ENCODE data around the gene FITM2. TPM values are rescaled to one million over a fixed set of nuclear protein-coding genes. Genes with fewer than 3 reads are reported as not detected.

Gene FITM2
- polyA plus RNA-seq, 2 of the 4 experiments (the other 2 are of a cell fraction): 13.1 to 15.4 TPM

DNA sequence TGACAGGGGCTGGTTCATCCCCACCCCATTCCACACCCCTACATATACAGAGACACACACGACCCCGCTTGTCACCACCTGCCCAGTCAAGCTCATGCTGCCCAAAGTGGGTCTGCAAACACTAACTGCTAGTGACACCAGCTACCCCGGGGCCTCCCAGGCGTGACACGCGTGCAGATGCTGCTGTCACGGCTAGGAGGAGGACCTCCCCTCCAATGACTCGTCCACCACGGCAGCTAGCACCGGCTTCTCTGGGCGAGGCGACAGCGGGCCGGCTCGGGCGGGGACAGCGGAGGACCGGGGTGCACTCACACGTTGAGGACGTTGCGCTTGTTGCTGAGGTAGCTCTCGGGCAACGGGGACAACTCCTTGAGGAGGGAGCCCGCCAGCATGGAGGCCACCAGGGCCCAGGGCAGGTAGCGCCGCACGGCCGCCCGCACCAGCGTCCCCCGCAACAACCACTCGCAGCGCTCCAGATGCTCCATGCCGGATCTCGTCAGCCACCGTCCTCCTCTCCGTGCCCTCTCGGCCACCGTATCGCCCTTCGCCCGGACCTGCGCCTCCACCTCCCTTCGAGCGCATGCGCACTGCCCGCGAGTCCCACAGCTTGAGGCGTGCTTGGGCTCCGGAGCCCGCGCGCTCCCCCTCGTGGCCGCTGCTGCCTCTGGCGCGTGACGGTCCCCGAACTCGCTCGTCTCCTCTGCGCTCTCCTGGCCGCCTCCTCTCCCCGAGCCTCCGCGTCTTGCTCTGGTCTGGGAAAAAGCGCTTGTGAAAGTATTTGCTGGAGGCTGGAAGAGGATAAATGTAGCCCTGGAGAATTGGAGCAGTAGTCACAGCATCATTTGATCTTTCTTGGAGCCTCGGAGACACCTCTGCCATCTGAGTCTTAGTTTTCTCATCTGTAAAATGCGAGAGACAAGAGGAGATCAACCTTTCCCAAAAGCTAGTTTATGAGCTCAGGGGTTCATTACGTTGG, at the start of gene FITM2 (continued):
- TF ChIP-seq RFX5 (IDR thresholded peaks at IDR 0.05): 0 out of 2 replicates have a peak, but pooled peaks have one; percentile 10
- peak; percentile 79 to 88 for TF ChIP-seq RAD21 (conservative IDR thresholded peaks at IDR 0.05 in 1 of 2, IDR thresholded peaks at IDR 0.05 in 1 of 2)
- TF ChIP-seq NFE2L2 (conservative IDR thresholded peaks at IDR 0.05; ENCODE audit: low read length): no peak
- TF ChIP-seq NPAS2 (CRISPR knock-in tag; IDR thresholded peaks at IDR 0.05; ENCODE audit: borderline replicate concordance): no peak
- TF ChIP-seq JUN (IDR thresholded peaks at IDR 0.05): peak in 1 of 2 experiments; percentile 60; a peak in 1 of 5 replicates
- no peak for TF ChIP-seq ZFP36 (IDR thresholded peaks at IDR 0.05; ENCODE audit: borderline replicate concordance, partially characterized antibody)
- TF ChIP-seq, protein P1, sequence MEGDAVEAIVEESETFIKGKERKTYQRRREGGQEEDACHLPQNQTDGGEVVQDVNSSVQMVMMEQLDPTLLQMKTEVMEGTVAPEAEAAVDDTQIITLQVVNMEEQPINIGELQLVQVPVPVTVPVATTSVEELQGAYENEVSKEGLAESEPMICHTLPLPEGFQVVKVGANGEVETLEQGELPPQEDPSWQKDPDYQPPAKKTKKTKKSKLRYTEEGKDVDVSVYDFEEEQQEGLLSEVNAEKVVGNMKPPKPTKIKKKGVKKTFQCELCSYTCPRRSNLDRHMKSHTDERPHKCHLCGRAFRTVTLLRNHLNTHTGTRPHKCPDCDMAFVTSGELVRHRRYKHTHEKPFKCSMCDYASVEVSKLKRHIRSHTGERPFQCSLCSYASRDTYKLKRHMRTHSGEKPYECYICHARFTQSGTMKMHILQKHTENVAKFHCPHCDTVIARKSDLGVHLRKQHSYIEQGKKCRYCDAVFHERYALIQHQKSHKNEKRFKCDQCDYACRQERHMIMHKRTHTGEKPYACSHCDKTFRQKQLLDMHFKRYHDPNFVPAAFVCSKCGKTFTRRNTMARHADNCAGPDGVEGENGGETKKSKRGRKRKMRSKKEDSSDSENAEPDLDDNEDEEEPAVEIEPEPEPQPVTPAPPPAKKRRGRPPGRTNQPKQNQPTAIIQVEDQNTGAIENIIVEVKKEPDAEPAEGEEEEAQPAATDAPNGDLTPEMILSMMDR (IDR thresholded peaks at IDR 0.05): peak; percentile 89
- TF ChIP-seq HOXB13 (CRISPR knock-in tag; IDR thresholded peaks at IDR 0.05; ENCODE audit: low read depth): no peak
- TF ChIP-seq, protein P2, sequence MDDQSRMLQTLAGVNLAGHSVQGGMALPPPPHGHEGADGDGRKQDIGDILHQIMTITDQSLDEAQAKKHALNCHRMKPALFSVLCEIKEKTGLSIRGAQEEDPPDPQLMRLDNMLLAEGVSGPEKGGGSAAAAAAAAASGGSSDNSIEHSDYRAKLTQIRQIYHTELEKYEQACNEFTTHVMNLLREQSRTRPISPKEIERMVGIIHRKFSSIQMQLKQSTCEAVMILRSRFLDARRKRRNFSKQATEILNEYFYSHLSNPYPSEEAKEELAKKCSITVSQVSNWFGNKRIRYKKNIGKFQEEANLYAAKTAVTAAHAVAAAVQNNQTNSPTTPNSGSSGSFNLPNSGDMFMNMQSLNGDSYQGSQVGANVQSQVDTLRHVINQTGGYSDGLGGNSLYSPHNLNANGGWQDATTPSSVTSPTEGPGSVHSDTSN (IDR thresholded peaks at IDR 0.05): no peak
- no peak for TF ChIP-seq TP53 (CRISPR knock-in tag; IDR thresholded peaks at IDR 0.05)
- TF ChIP-seq POLR2AphosphoS2 (conservative IDR thresholded peaks at IDR 0.05; ENCODE audit: low read length): no peak
- TF ChIP-seq, protein P3, sequence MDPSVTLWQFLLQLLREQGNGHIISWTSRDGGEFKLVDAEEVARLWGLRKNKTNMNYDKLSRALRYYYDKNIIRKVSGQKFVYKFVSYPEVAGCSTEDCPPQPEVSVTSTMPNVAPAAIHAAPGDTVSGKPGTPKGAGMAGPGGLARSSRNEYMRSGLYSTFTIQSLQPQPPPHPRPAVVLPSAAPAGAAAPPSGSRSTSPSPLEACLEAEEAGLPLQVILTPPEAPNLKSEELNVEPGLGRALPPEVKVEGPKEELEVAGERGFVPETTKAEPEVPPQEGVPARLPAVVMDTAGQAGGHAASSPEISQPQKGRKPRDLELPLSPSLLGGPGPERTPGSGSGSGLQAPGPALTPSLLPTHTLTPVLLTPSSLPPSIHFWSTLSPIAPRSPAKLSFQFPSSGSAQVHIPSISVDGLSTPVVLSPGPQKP (IDR thresholded peaks at IDR 0.05; ENCODE audit: low read depth, low read length): no peak
- TF ChIP-seq MAFK (IDR thresholded peaks at IDR 0.05; ENCODE audit: partially characterized antibody): no peak
- no peak for TF ChIP-seq HOXB5 (CRISPR knock-in tag; IDR thresholded peaks at IDR 0.05)
- no peak for TF ChIP-seq CHD4 (IDR thresholded peaks at IDR 0.05; ENCODE audit: borderline replicate concordance)
- TF ChIP-seq SREBF2 (IDR thresholded peaks at IDR 0.05): no peak
- no peak for TF ChIP-seq ZNF302 (CRISPR knock-in tag; IDR thresholded peaks at IDR 0.05)
- TF ChIP-seq, protein P4, sequence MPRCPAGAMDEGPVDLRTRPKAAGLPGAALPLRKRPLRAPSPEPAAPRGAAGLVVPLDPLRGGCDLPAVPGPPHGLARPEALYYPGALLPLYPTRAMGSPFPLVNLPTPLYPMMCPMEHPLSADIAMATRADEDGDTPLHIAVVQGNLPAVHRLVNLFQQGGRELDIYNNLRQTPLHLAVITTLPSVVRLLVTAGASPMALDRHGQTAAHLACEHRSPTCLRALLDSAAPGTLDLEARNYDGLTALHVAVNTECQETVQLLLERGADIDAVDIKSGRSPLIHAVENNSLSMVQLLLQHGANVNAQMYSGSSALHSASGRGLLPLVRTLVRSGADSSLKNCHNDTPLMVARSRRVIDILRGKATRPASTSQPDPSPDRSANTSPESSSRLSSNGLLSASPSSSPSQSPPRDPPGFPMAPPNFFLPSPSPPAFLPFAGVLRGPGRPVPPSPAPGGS (IDR thresholded peaks at IDR 0.05): no peak
- TF ChIP-seq, protein P5, sequence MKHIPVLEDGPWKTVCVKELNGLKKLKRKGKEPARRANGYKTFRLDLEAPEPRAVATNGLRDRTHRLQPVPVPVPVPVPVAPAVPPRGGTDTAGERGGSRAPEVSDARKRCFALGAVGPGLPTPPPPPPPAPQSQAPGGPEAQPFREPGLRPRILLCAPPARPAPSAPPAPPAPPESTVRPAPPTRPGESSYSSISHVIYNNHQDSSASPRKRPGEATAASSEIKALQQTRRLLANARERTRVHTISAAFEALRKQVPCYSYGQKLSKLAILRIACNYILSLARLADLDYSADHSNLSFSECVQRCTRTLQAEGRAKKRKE (CRISPR knock-in tag; IDR thresholded peaks at IDR 0.05; ENCODE audit: low read depth): no peak
- TF ChIP-seq, protein P6, sequence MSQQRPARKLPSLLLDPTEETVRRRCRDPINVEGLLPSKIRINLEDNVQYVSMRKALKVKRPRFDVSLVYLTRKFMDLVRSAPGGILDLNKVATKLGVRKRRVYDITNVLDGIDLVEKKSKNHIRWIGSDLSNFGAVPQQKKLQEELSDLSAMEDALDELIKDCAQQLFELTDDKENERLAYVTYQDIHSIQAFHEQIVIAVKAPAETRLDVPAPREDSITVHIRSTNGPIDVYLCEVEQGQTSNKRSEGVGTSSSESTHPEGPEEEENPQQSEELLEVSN (IDR thresholded peaks at IDR 0.05; ENCODE audit: borderline replicate concordance, low read depth): no peak
- no peak for TF ChIP-seq ZC3H11A (IDR thresholded peaks at IDR 0.05)
- no peak for TF ChIP-seq EHF (CRISPR knock-in tag; IDR thresholded peaks at IDR 0.05)

All from A549 (cell line).